HFFc6 (cell line): ENCODE measurements around the gene EEF2K. TPM values are rescaled to one million over a fixed set of nuclear protein-coding genes. Genes with fewer than 3 reads are reported as not detected.
"Not testable (repeated sequence)": the region's sequence is repeated elsewhere in the genome, so short reads cannot be mapped to it uniquely, and the experiment has no call there.

Source experiments
- DNase-seq: peaks from one replicate; pipeline ENCODE4 v3.0.0-alpha.2; 2018
- H3K27ac Mint-ChIP-seq: 2 replicates; pipeline ENCODE4 v1.8.0; 2020; ENCODE audit warnings: mild to moderate bottlenecking, mixed read lengths
- H3K27me3 Mint-ChIP-seq: 2 replicates; pipeline ENCODE4 v1.8.0; 2021; ENCODE audit warnings: mild to moderate bottlenecking, moderate library complexity, mixed read lengths; ENCODE audit not compliant: insufficient read depth
- H3K36me3 Mint-ChIP-seq: 2 replicates; pipeline ENCODE4 v1.8.0; 2021; ENCODE audit warnings: low read depth, mixed read lengths
- H3K4me1 Mint-ChIP-seq: 2 replicates; pipeline ENCODE4 v1.8.0; 2020; ENCODE audit warnings: low read depth, mixed read lengths
- H3K4me3 Mint-ChIP-seq: 2 replicates; pipeline ENCODE4 v1.8.0; 2020; ENCODE audit warnings: mild to moderate bottlenecking, moderate library complexity, mixed read lengths
- H3K9me3 Mint-ChIP-seq: 2 replicates; pipeline ENCODE4 v1.8.0; 2020; ENCODE audit warnings: mild to moderate bottlenecking, mixed read lengths
- CTCF ChIP-seq: fragments of 200-600 bp; sonication (generic); IDR thresholded peaks from 2 replicates; pipeline ENCODE4 v1.5.0; 2021; ENCODE audit warnings: antibody characterized with exemption, mild to moderate bottlenecking
- total RNA-seq, 6 experiments: library from RNA; stranded (reverse); fragmentation: NEBNext Ultra II Directional; extraction: Animal tissue kit (Norgen Biotek cat#: 25700); gene quantifications; 2 replicates in 1 of 6; 3 replicates in 5 of 6; pipeline ENCODE4 v1.2.3, GENCODE V29; 2021

The EEF2K gene
- total RNA-seq, 6 experiments from 2014 or later = 21.5 to 26.6 (median 23.5) TPM

DNA sequence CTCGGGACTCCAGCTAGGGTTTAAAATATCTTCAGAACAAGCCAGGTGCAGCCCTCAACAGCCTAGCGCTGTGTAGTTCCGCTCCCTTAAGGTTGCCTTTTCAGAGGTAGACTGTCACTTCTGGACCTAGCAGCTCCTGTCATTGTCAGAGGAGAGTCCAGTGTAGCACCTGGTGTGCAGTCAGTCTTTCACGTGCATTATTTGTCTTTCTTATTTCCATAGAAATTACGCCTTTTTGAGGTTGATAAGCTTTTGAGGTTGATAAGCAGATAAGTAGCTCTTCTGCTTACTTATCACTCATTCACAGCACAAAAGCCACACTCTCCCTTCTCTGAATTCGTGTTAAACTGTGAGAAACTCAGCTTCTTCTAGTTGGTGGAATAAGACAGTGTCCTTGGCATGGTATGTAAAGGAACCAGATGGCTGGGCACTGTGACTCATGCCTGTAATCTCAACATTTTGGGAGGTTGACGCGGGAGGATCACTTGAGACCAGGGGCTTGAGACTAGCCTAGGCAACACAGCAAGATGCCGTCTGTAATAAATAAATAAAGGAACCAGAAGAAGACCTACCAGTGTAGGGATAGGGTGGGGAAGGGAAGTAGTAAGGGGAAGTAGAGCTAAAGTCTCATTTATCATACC is 10.2 kb downstream of the EEF2K start:
- no peak for DNase-seq
- TF ChIP-seq CTCF = no peak
- Mint-ChIP-seq H3K4me1 (peaks cover 53% of the 10 kb centered on the region), H3K9me3 (no peaks in the 10 kb centered on the region), H3K27ac (no peak overlapping the region), H3K27me3 (peaks cover 2% of the 10 kb centered on the region), H3K36me3 (peaks cover 21% of the 10 kb centered on the region), H3K4me3 (no peak overlapping the region)

DNA sequence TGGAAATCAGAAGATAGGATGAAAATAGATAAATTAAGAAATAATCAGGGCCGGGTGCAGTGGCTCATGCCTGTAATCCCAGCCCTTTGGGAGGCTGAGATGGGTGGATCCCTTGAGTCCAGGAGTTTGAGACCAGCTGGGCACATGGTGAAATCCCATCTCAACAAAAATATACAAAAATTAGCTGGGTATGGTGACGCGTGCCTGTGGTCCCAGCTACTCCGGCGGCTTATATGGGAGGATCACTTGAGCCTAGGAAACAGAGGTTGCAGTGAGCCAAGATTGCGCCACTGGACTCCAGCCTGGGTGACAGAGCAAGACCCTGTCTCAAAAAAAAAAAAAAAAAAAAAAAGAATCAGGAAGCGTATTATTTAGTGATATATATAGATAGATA is 10.8 kb downstream of the EEF2K start:
- not testable (repeated sequence) for H3K27ac Mint-ChIP-seq, H3K27me3 Mint-ChIP-seq, H3K9me3 Mint-ChIP-seq, H3K4me3 Mint-ChIP-seq, DNase-seq
- Mint-ChIP-seq H3K36me3 (peaks cover 21% of the 10 kb centered on the region), H3K4me1 (peaks cover 48% of the 10 kb centered on the region)

GRCh38 chr16:22217890-22218730 is 12.0 kb downstream of the EEF2K start:
- Mint-ChIP-seq H3K36me3 (peaks cover 21% of the 10 kb centered on the region), H3K27ac (no peak overlapping the region)

DNA sequence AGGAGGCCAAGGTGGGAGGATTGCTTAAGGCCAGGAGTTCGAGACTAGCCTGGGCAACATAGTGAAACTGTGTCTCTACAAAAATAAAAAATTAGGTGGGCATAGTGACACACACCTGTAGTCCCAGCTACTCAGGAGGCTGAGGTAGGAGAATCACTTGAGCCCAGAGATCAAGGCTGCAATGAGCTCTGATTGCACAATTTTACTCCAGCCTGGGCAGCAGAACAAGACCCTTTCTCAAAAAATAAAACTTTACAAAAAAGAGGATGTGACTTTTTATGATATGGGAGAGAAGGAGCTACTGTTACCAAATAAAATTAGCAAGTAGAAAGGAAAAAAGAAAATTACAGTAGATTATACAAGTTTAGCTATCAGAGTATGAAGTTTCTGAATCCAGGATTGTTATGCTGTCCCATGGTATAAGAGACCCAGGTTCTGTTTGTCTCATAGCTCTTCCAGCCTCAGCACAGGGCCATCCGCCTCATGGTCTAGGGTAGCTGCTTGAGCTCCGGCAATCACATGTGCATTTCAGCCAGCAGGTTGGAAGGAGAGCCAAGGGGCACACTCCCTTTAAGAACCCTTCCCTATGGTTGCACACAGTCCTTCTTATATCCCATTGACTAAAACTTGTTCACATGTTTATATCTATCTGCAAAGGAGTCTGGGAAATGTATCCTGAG is 13.5 kb downstream of the EEF2K start:
- H3K27me3 Mint-ChIP-seq = peaks cover 2% of the 10 kb centered on the region; the same call in 1 of the 2 replicates
- no peak overlapping the region for H3K27ac Mint-ChIP-seq
- H3K4me1 Mint-ChIP-seq = peaks cover 28% of the 10 kb centered on the region
- no peak for DNase-seq
- H3K9me3 Mint-ChIP-seq = no peaks in the 10 kb centered on the region
- H3K4me3 Mint-ChIP-seq = no peak overlapping the region
- no peak for TF ChIP-seq CTCF
- H3K36me3 Mint-ChIP-seq = peaks cover 7% of the 10 kb centered on the region

More at GRCh38 chr16:22217890-22218730, 12.0 kb downstream of the EEF2K start:
- no peak for DNase-seq
- TF ChIP-seq CTCF = no peak
- Mint-ChIP-seq H3K4me1 (peaks cover 41% of the 10 kb centered on the region), H3K9me3 (no peaks in the 10 kb centered on the region), H3K4me3 (no peak overlapping the region), H3K27me3 (peaks cover 2% of the 10 kb centered on the region; the same call in 1 of the 2 replicates)

GRCh38 chr16:22220069-22220440 is 14.0 kb downstream of the EEF2K start:
- Mint-ChIP-seq H3K4me1 (peaks cover 23% of the 10 kb centered on the region), H3K27ac (no peak overlapping the region), H3K36me3 (peaks cover 4% of the 10 kb centered on the region), H3K4me3 (no peak overlapping the region), H3K9me3 (no peaks in the 10 kb centered on the region), H3K27me3 (peaks cover 5% of the 10 kb centered on the region; the same call in 1 of the 2 replicates)
- no peak for DNase-seq
- no peak for TF ChIP-seq CTCF

- no peak for TF ChIP-seq CTCF
- Mint-ChIP-seq H3K9me3 (no peaks in the 10 kb centered on the region), H3K4me1 (peaks cover 16% of the 10 kb centered on the region), H3K36me3 (peaks cover 4% of the 10 kb centered on the region), H3K27me3 (peaks cover 6% of the 10 kb centered on the region; the same call in 1 of the 2 replicates), H3K4me3 (no peak overlapping the region), H3K27ac (no peak overlapping the region)
- DNase-seq = no peak
Observed at GRCh38 chr16:22220714-22221113, 14.6 kb downstream of the EEF2K start.
